ENCODE data around the gene MSRB3. TPM values are rescaled to one million over a fixed set of nuclear protein-coding genes. Genes with fewer than 3 reads are reported as not detected.

The MSRB3 gene
- total RNA-seq, 6 donors from 2014 or later = 15.7 to 76.3 (median 30.4) TPM

- Histone ChIP-seq H3K27me3 (no peaks in the 10 kb centered on the region), H3K4me3 (no peak overlapping the region), H3K36me3 (no peaks in the 10 kb centered on the region), H3K4me1 (peaks cover 0 to 5% (median 0%) of the 10 kb centered on the region in 4 donors), H3K27ac (no peak overlapping the region), H3K9me3 (no peaks in the 10 kb centered on the region)
- DNase-seq (no peak), ATAC-seq (ENCODE audit: low FRiP score in 2 of 2) (no peak)
- 50 to 62% methylated on average over 1 of the region's 1 CpG for WGBS, 2 donors
- no peak for TF ChIP-seq POLR2A (IDR thresholded peaks at IDR 0.05)
- no peak for TF ChIP-seq EP300 (IDR thresholded peaks at IDR 0.05)
- TF ChIP-seq POLR2AphosphoS5 (IDR thresholded peaks at IDR 0.05) = no peak
- no peak for TF ChIP-seq CTCF (IDR thresholded peaks at IDR 0.05)
Observed at GRCh38 chr12:65296508-65297265, 18.2 kb downstream of the MSRB3 start.

GRCh38 chr12:65300097-65300496, 21.6 kb downstream of the MSRB3 start:
- no peaks in the 10 kb centered on the region for H3K27me3 ChIP-seq
- peaks cover 0 to 3% (median under 1%) of the 10 kb centered on the region in 4 donors for H3K4me1 ChIP-seq
- ATAC-seq (ENCODE audit: low FRiP score in 2 of 2) (no peak), DNase-seq (no peak)
- 68 to 70% methylated on average over 2 of the region's 2 CpGs for WGBS, 2 donors
- H3K4me3 ChIP-seq = no peak overlapping the region
- H3K36me3 ChIP-seq = no peaks in the 10 kb centered on the region
- no peak overlapping the region for H3K27ac ChIP-seq
- TF ChIP-seq EP300 (IDR thresholded peaks at IDR 0.05) (no peak), CTCF (IDR thresholded peaks at IDR 0.05) (no peak)
- no peaks in the 10 kb centered on the region for H3K9me3 ChIP-seq

- TF ChIP-seq EP300 (IDR thresholded peaks at IDR 0.05) (no peak), POLR2A (IDR thresholded peaks at IDR 0.05) (no peak), CTCF (IDR thresholded peaks at IDR 0.05) (peak in 2 of 6 experiments; percentile 7 to 25), POLR2AphosphoS5 (IDR thresholded peaks at IDR 0.05) (no peak)
- Histone ChIP-seq H3K27me3 (no peaks in the 10 kb centered on the region), H3K4me1 (peaks cover 0 to 3% (median 1%) of the 10 kb centered on the region in 4 donors), H3K4me3 (no peak overlapping the region), H3K9me3 (no peaks in the 10 kb centered on the region), H3K27ac (no peak overlapping the region), H3K36me3 (no peaks in the 10 kb centered on the region)
- WGBS, 2 donors = 63 to 75% methylated on average over 2 to 3 of the region's 3 CpGs
- no peak for ATAC-seq (ENCODE audit: low FRiP score in 2 of 2)
- no peak for DNase-seq
Observed at GRCh38 chr12:65300679-65301349, 22.3 kb downstream of the MSRB3 start.

- ATAC-seq (ENCODE audit: low FRiP score in 2 of 2) (no peak), DNase-seq (no peak)
- no peaks in the 10 kb centered on the region for H3K36me3 ChIP-seq
- WGBS, 2 donors = 75 to 77% methylated on average over 3 of the region's 3 CpGs
- H3K9me3 ChIP-seq = no peaks in the 10 kb centered on the region
- TF ChIP-seq POLR2A (IDR thresholded peaks at IDR 0.05) = no peak
- TF ChIP-seq EP300 (IDR thresholded peaks at IDR 0.05) = no peak
- TF ChIP-seq CTCF (IDR thresholded peaks at IDR 0.05) = no peak
- no peak for TF ChIP-seq POLR2AphosphoS5 (IDR thresholded peaks at IDR 0.05)
- H3K27ac ChIP-seq = no peak overlapping the region
- no peaks in the 10 kb centered on the region for H3K27me3 ChIP-seq
- no peak overlapping the region for H3K4me3 ChIP-seq
- H3K4me1 ChIP-seq = peaks cover under 1 to 16% (median 12%) of the 10 kb centered on the region in 4 donors
Observed at GRCh38 chr12:65302891-65303290, 24.4 kb downstream of the MSRB3 start.
